ENCODE measurements around the gene SLC22A14.

Gene SLC22A14

GRCh38 chr3:38337703-38338102, 55.6 kb downstream of the SLC22A14 start:
- no peak for DNase-seq (ENCODE audit: low read depth in 4 of 4, low spot score in 1 of 4)

- no peak for DNase-seq (ENCODE audit: low read depth in 4 of 4, low spot score in 1 of 4)
These were observed 61.9 kb downstream of the SLC22A14 start for GRCh38 chr3:38343797-38344594.

GRCh38 chr3:38345879-38346586, 63.9 kb downstream of the SLC22A14 start:
- no peak for DNase-seq (ENCODE audit: low read depth in 4 of 4, low spot score in 1 of 4)

GRCh38 chr3:38346587-38347410, 64.7 kb downstream of the SLC22A14 start, which contains the start of gene XYLB:
Gene XYLB, plus strand, starts transcription at chr3:38346785. Its CDS starts 84 bp downstream, at chr3:38346869.
- DNase-seq (ENCODE audit: low read depth in 4 of 4, low spot score in 1 of 4): peak; percentile 36 to 79 (median 62)

GRCh38 chr3:38347421-38348200, 65.5 kb downstream of the SLC22A14 start:
- no peak for DNase-seq (ENCODE audit: low read depth in 4 of 4, low spot score in 1 of 4)

- no peak for DNase-seq (ENCODE audit: low read depth in 4 of 4, low spot score in 1 of 4)
These were observed 66.8 kb downstream of the SLC22A14 start for GRCh38 chr3:38348903-38349302.

GRCh38 chr3:38349684-38350359, 67.7 kb downstream of the SLC22A14 start:
- DNase-seq (ENCODE audit: low read depth in 4 of 4, low spot score in 1 of 4): no peak

- no peak for DNase-seq (ENCODE audit: low read depth in 4 of 4, low spot score in 1 of 4)
These were observed 71.1 kb downstream of the SLC22A14 start for GRCh38 chr3:38353151-38353550.

GRCh38 chr3:38354588-38355330, 72.7 kb downstream of the SLC22A14 start:
- DNase-seq (ENCODE audit: low read depth in 4 of 4, low spot score in 1 of 4): no peak

- no peak for DNase-seq (ENCODE audit: low read depth in 4 of 4, low spot score in 1 of 4)
These were observed 76.9 kb downstream of the SLC22A14 start for GRCh38 chr3:38359038-38359437.

GRCh38 chr3:38360345-38360744, 78.3 kb downstream of the SLC22A14 start:
- no peak for DNase-seq (ENCODE audit: low read depth in 4 of 4, low spot score in 1 of 4)

GRCh38 chr3:38361496-38361895, 79.4 kb downstream of the SLC22A14 start:
- DNase-seq (ENCODE audit: low read depth in 4 of 4, low spot score in 1 of 4): no peak

GRCh38 chr3:38362825-38363224, 80.7 kb downstream of the SLC22A14 start:
- no peak for DNase-seq (ENCODE audit: low read depth in 4 of 4, low spot score in 1 of 4)

GRCh38 chr3:38364721-38365400, 82.8 kb downstream of the SLC22A14 start:
- no peak for DNase-seq (ENCODE audit: low read depth in 4 of 4, low spot score in 1 of 4)

- no peak for DNase-seq (ENCODE audit: low read depth in 4 of 4, low spot score in 1 of 4)
These were observed 83.5 kb downstream of the SLC22A14 start for GRCh38 chr3:38365469-38366062.

GRCh38 chr3:38366082-38366481, 84.0 kb downstream of the SLC22A14 start:
- no peak for DNase-seq (ENCODE audit: low read depth in 4 of 4, low spot score in 1 of 4)

GRCh38 chr3:38367779-38368178, 85.7 kb downstream of the SLC22A14 start:
- no peak for DNase-seq (ENCODE audit: low read depth in 4 of 4, low spot score in 1 of 4)

Data from stimulated activated CD4-positive, alpha-beta T cell treated with anti-CD3 and anti-CD28 coated beads, Interleukin-1b, Interleukin-23, amount 100 ng/mL, for 24 hours (primary cell).